ENCODE results near the gene ELAVL4. TPM values are rescaled to one million over a fixed set of nuclear protein-coding genes. Genes with fewer than 3 reads are reported as not detected.

The ELAVL4 gene
- total and polyA plus RNA-seq, 2 donors (not counting 3 experiments of a cell fraction or from before 2014, with no cell fraction given) = not detected

DNA sequence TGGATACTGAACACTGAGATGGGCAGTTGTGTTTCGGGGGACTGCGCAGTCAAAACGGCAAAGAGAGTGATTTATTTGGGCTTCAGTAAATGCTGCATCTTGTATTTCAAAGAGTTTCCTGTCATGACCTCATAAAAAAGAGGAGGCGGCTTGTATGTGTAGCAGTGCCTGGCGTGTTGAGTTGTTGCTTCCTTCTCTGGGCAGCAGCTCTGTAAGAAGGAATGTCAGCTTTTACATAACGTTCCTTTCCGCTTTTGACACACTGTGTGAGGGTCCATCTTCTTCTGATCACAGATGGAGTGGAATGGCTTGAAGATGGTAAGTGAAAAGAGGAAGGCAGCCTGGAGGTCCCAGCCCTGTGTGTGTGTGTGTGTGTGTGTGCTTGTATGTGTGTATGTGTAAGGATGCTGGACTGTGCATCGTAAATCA lies 941 bp downstream of the ELAVL4 start:
- H3K9ac ChIP-seq (replicated peaks; ENCODE audit: extremely low read depth, insufficient read depth, low read length) = no peak overlapping the region
- H3K4me3 ChIP-seq (replicated peaks in 1 of 3; ENCODE audit: insufficient read depth in 1 of 3, low read depth in 1 of 3, low read length in 3 of 3) = no peak overlapping the region
- TF ChIP-seq POLR2A (IDR thresholded peaks at IDR 0.05; ENCODE audit: low read depth, low read length) (no peak), EZH2 (IDR thresholded peaks at IDR 0.05; ENCODE audit: borderline replicate concordance, low read depth, low read length, severe bottlenecking) (no peak)
- H3K9me3 ChIP-seq (replicated peaks; ENCODE audit: control insufficient read depth, insufficient read depth, low read length) = no peaks in the 10 kb centered on the region
- H3K4me2 ChIP-seq (ENCODE audit: insufficient read depth, low read length) = no peak overlapping the region
- H3K36me3 ChIP-seq (ENCODE audit: control insufficient read depth in 2 of 2, extremely low read depth in 1 of 2, insufficient read depth in 2 of 2, low read length in 2 of 2) = no peaks in the 10 kb centered on the region
- CTCF ChIA-PET = no interaction called here
- no peaks in the 10 kb centered on the region for H4K20me1 ChIP-seq (replicated peaks; ENCODE audit: control insufficient read depth, extremely low read depth, insufficient read depth, low read length)
- H3K9me1 ChIP-seq (replicated peaks; ENCODE audit: control insufficient read depth, extremely low read depth, insufficient read depth, low read length) = no peaks in the 10 kb centered on the region
- no peaks in the 10 kb centered on the region for H3K4me1 ChIP-seq (ENCODE audit: control insufficient read depth, extremely low read depth, insufficient read depth, low read length)
- no peak overlapping the region for H3K27ac ChIP-seq (ENCODE audit: insufficient read depth, low read depth, low read length)
- FAIRE-seq (no peak), DNase-seq (ENCODE audit: low read depth, low spot score) (no peak)
- no peak overlapping the region for H2AFZ ChIP-seq (ENCODE audit: low read depth, low read length)
- POLR2A ChIA-PET = no interaction called here
- no TSS peak for BruUV-seq (replicated peaks)
- dilution Hi-C loops (cut with MboI; ENCODE audit: extremely low pct_ligation_motif_present, low sequenced_read_pairs) (no loop called here), intact Hi-C loops (cut with micrococcal nuclease) (no loop called here)
- no peaks in the 10 kb centered on the region for H3K79me2 ChIP-seq (ENCODE audit: control insufficient read depth, insufficient read depth, low read length)
- H3K27me3 ChIP-seq (ENCODE audit: control insufficient read depth in 2 of 2, insufficient read depth in 2 of 2, low read length in 2 of 2) = no peaks in the 10 kb centered on the region

GRCh38 chr1:50110151-50110550 lies 1.4 kb downstream of the ELAVL4 start:
- POLR2A ChIA-PET = no interaction called here
- H2AFZ ChIP-seq (ENCODE audit: low read depth, low read length) = no peak overlapping the region

More at GRCh38 chr1:50110151-50110550, 1.4 kb downstream of the ELAVL4 start:
- intact Hi-C loops (cut with micrococcal nuclease) (no loop called here), dilution Hi-C loops (cut with MboI; ENCODE audit: extremely low pct_ligation_motif_present, low sequenced_read_pairs) (no loop called here)
- Histone ChIP-seq H3K9me3 (replicated peaks; ENCODE audit: control insufficient read depth, insufficient read depth, low read length) (no peaks in the 10 kb centered on the region), H3K4me1 (ENCODE audit: control insufficient read depth, extremely low read depth, insufficient read depth, low read length) (no peaks in the 10 kb centered on the region), H3K36me3 (ENCODE audit: control insufficient read depth in 2 of 2, extremely low read depth in 1 of 2, insufficient read depth in 2 of 2, low read length in 2 of 2) (no peaks in the 10 kb centered on the region), H3K4me2 (ENCODE audit: insufficient read depth, low read length) (no peak overlapping the region), H3K27me3 (ENCODE audit: control insufficient read depth in 2 of 2, insufficient read depth in 2 of 2, low read length in 2 of 2) (no peaks in the 10 kb centered on the region), H3K9ac (replicated peaks; ENCODE audit: extremely low read depth, insufficient read depth, low read length) (no peak overlapping the region), H3K4me3 (replicated peaks in 1 of 3; ENCODE audit: insufficient read depth in 1 of 3, low read depth in 1 of 3, low read length in 3 of 3) (no peak overlapping the region), H3K27ac (ENCODE audit: insufficient read depth, low read depth, low read length) (no peak overlapping the region), H3K9me1 (replicated peaks; ENCODE audit: control insufficient read depth, extremely low read depth, insufficient read depth, low read length) (no peaks in the 10 kb centered on the region), H4K20me1 (replicated peaks; ENCODE audit: control insufficient read depth, extremely low read depth, insufficient read depth, low read length) (no peaks in the 10 kb centered on the region), H3K79me2 (ENCODE audit: control insufficient read depth, insufficient read depth, low read length) (no peaks in the 10 kb centered on the region)
- no peak for TF ChIP-seq MAX (IDR thresholded peaks at IDR 0.05; ENCODE audit: insufficient read depth, insufficient read length)
- FAIRE-seq (no peak), DNase-seq (ENCODE audit: low read depth, low spot score) (no peak)
- CTCF ChIA-PET = no interaction called here
- no TSS peak for BruUV-seq (replicated peaks)
